GM19240 (cell line): Measurements from ENCODE around the gene PLD4.
"Not testable (repeated sequence)": the region's sequence is repeated elsewhere in the genome, so short reads cannot be mapped to it uniquely, and the experiment has no call there.

Experiments
- DNase-seq: peaks from one replicate; pipeline ENCODE4 v3.0.0; 2011; ENCODE audit warnings: low spot score; ENCODE audit not compliant: insufficient read length

PLD4 gene

GRCh38 chr14:104924421-104925213, at the start of gene PLD4:
Gene PLD4 (plus strand): TSS chr14:104924879. CDS start chr14:104927141, 2,262 bp downstream.
- DNase-seq: no peak

- DNase-seq: no peak
These were observed 49.3 kb upstream of the PLD4 start for GRCh38 chr14:104875412-104875751.

- DNase-seq: no peak
These were observed 48.9 kb upstream of the PLD4 start for GRCh38 chr14:104875811-104876210.

- no peak for DNase-seq
These were observed 48.4 kb upstream of the PLD4 start for GRCh38 chr14:104876251-104876699.

GRCh38 chr14:104877066-104877805, 47.4 kb upstream of the PLD4 start:
- no peak for DNase-seq

- no peak for DNase-seq
These were observed 46.7 kb upstream of the PLD4 start for GRCh38 chr14:104877806-104878550.

GRCh38 chr14:104878582-104878981, 46.1 kb upstream of the PLD4 start:
- DNase-seq: no peak

- no peak for DNase-seq
These were observed 45.3 kb upstream of the PLD4 start for GRCh38 chr14:104879201-104879982.

GRCh38 chr14:104879983-104880565, 44.6 kb upstream of the PLD4 start:
- no peak for DNase-seq

- no peak for DNase-seq
These were observed 44.0 kb upstream of the PLD4 start for GRCh38 chr14:104880584-104881210.

- no peak for DNase-seq
These were observed 43.2 kb upstream of the PLD4 start for GRCh38 chr14:104881369-104881979.

- DNase-seq: no peak
These were observed 42.2 kb upstream of the PLD4 start for GRCh38 chr14:104882325-104882973.

- no peak for DNase-seq
These were observed 41.6 kb upstream of the PLD4 start for GRCh38 chr14:104882991-104883660.

- no peak for DNase-seq
These were observed 40.9 kb upstream of the PLD4 start for GRCh38 chr14:104883681-104884361.

GRCh38 chr14:104884381-104884780, 40.3 kb upstream of the PLD4 start:
- not testable (repeated sequence) for DNase-seq

- DNase-seq: no peak
These were observed 39.4 kb upstream of the PLD4 start for GRCh38 chr14:104885031-104885972.
